Liver (tissue), 9 donors: ENCODE measurements around the gene RAB22A. TPM values are rescaled to one million over a fixed set of nuclear protein-coding genes. Genes with fewer than 3 reads are reported as not detected.

Experiments
- DNase-seq: peaks from one replicate; pipeline ENCODE4 v3.0.0-alpha.2; 2017; ENCODE audit warnings: low spot score
- H3K27ac ChIP-seq, 2 donors: one replicate each; pipeline ENCODE4 v1.7.0; 2013; ENCODE audit warnings: inconsistent platforms in 2 of 2, low read length in 2 of 2, control low read depth in 1 of 2, low read depth in 1 of 2, mild to moderate bottlenecking in 1 of 2
- H3K27me3 ChIP-seq, 4 donors: one replicate each; pipeline versions ENCODE4 v1.6.1 to v1.7.0; 2013; ENCODE audit warnings: low read length in 3 of 4, inconsistent platforms in 1 of 4, mild to moderate bottlenecking in 1 of 4, moderate library complexity in 1 of 4; ENCODE audit not compliant: control insufficient read depth in 4 of 4, insufficient read depth in 4 of 4
- H3K36me3 ChIP-seq, 4 donors: one replicate each; pipeline versions ENCODE4 v1.6.1 to v1.7.0; 2013; ENCODE audit warnings: low read length in 3 of 4, mild to moderate bottlenecking in 3 of 4, low read depth in 1 of 4, moderate library complexity in 1 of 4; ENCODE audit not compliant: control insufficient read depth in 4 of 4, insufficient read depth in 3 of 4
- H3K4me1 ChIP-seq, 4 donors: one replicate each; pipeline versions ENCODE4 v1.6.1 to v1.7.0; 2013; ENCODE audit warnings: low read length in 3 of 4, mild to moderate bottlenecking in 3 of 4, moderate library complexity in 1 of 4; ENCODE audit not compliant: control insufficient read depth in 4 of 4, insufficient read depth in 4 of 4
- H3K4me3 ChIP-seq, 3 donors: one replicate each; pipeline versions ENCODE4 v1.6.1 to v1.7.0; 2013; ENCODE audit warnings: low read length in 3 of 3, control low read depth in 1 of 3, low read depth in 1 of 3, mild to moderate bottlenecking in 1 of 3
- H3K9ac ChIP-seq, 2 donors: one replicate each; pipeline ENCODE4 v1.7.0; 2013; ENCODE audit warnings: low read length in 2 of 2, mild to moderate bottlenecking in 2 of 2, moderate library complexity in 2 of 2, control low read depth in 1 of 2, low read depth in 1 of 2
- H3K9me3 ChIP-seq, 4 donors: one replicate each; pipeline versions ENCODE4 v1.6.1 to v1.7.0; 2013; ENCODE audit warnings: low read length in 3 of 4; ENCODE audit not compliant: control insufficient read depth in 4 of 4
- EGR1 ChIP-seq, 2 donors: IDR thresholded peaks; 2 replicates each; pipeline ENCODE4 v1.6.1; 2016 to 2018; ENCODE audit warnings: antibody characterized with exemption in 2 of 2, low read depth in 2 of 2
- FOXA1 ChIP-seq: IDR thresholded peaks from 2 replicates; pipeline ENCODE4 v1.6.1; 2016; ENCODE audit warnings: antibody characterized with exemption
- FOXA2 ChIP-seq: IDR thresholded peaks from 2 replicates; pipeline ENCODE4 v1.6.1; 2016; ENCODE audit warnings: antibody characterized with exemption
- GABPA ChIP-seq, 2 donors: IDR thresholded peaks in 1 of 2; conservative IDR thresholded peaks in 1 of 2; 2 replicates each; pipeline ENCODE4 v1.6.1; 2016; ENCODE audit warnings: antibody characterized with exemption in 2 of 2, mild to moderate bottlenecking in 1 of 2, moderate library complexity in 1 of 2
- HNF4A ChIP-seq, 2 donors: conservative IDR thresholded peaks; 2 replicates each; pipeline ENCODE4 v1.6.1; 2016; ENCODE audit warnings: antibody characterized with exemption in 2 of 2, mild to moderate bottlenecking in 2 of 2
- HNF4G ChIP-seq: IDR thresholded peaks from 2 replicates; pipeline ENCODE4 v1.6.1; 2016; ENCODE audit warnings: antibody characterized with exemption
- JUND ChIP-seq, 2 donors: IDR thresholded peaks; 2 replicates each; pipeline ENCODE4 v1.6.1; 2016; ENCODE audit warnings: antibody characterized with exemption in 2 of 2
- NR2F2 ChIP-seq: IDR thresholded peaks from 2 replicates; pipeline ENCODE4 v1.6.1; 2016; ENCODE audit warnings: antibody characterized with exemption
- RAD21 ChIP-seq, 2 donors: IDR thresholded peaks; 2 replicates each; pipeline ENCODE4 v1.6.1; 2016; ENCODE audit warnings: antibody characterized with exemption in 2 of 2, mild to moderate bottlenecking in 2 of 2
- RXRA ChIP-seq, 2 donors: IDR thresholded peaks; 2 replicates each; pipeline ENCODE4 v1.6.1; 2017 to 2018; ENCODE audit warnings: antibody characterized with exemption in 2 of 2, mild to moderate bottlenecking in 1 of 2
- SP1 ChIP-seq: IDR thresholded peaks from 2 replicates; pipeline ENCODE4 v1.6.1; 2018; ENCODE audit warnings: antibody characterized with exemption, mild to moderate bottlenecking
- TAF1 ChIP-seq: conservative IDR thresholded peaks from 2 replicates; pipeline ENCODE4 v1.6.1; 2016; ENCODE audit warnings: antibody characterized with exemption, mild to moderate bottlenecking
- WGBS: extraction: QIAGEN DNeasy Blood & Tissue Kit; methylation state at CpG from one replicate; pipeline ENCODE4 v1.1.7; 2013; 5-methylcytosine and 5-hydroxymethylcytosine counted together
- polyA plus RNA-seq, 2 donors: library from polyadenylated mRNA; stranded (reverse) in 1 of 2; unstranded in 1 of 2; fragments of 200-250 nt in 1 of 2; fragments of >200 nt in 1 of 2; fragmentation: Nextera tagmentation in 1 of 2; extraction: Ambion mirVana in 1 of 2; gene quantifications; one replicate each; pipeline versions ENCODE4 v1.2.1 to v1.2.3, GENCODE V29; 2013 to 2015
- total RNA-seq, 2 donors: library from RNA; depleted of rRNA; stranded (reverse); fragments of >200 nt; gene quantifications; one replicate each; pipeline ENCODE4 v1.2.3, GENCODE V29; 2014
- TF ChIP-seq, protein P1 (sequence below): IDR thresholded peaks from 2 replicates; pipeline ENCODE4 v1.6.1; 2016; ENCODE audit warnings: antibody characterized with exemption
- TF ChIP-seq, protein P2 (sequence below): IDR thresholded peaks from 2 replicates; pipeline ENCODE4 v1.6.1; 2016; ENCODE audit warnings: antibody characterized with exemption
- TF ChIP-seq, protein P3 (sequence below): fragments of 150-350 bp; IDR thresholded peaks from 2 replicates; pipeline ENCODE4 v1.5.1; 2017; ENCODE audit warnings: improper control_type of control experiment, low read depth, low read length; ENCODE audit not compliant: missing input control
- TF ChIP-seq, protein P4 (sequence below): IDR thresholded peaks from 2 replicates; pipeline ENCODE4 v1.6.1; 2016; ENCODE audit warnings: antibody characterized with exemption
- donor health status: healthy.
- donor health status: healthy.
- donor health status: healthy.
- donor health status: healthy.
- donor health status: healthy.

The RAB22A gene
- total and polyA plus RNA-seq, 4 donors = 3.0 to 8.1 (median 5.8) TPM

DNA sequence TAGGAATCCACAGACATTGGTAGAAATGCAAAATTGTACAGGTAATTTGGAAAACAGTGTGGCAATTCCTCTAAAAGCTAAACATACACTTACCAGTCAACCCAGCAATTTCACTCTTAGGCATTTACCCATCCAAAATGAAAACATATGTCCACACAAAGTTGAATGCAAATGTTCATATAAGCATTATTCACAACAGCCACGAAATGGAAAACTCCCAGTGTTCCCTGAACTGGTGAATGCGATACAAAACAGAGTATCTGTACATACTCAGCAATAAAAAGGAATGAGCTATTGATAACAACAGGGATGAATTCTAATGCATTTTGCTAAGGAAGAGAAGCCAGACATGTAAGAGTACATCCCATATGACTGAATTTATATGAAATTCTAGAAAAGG lies 32.4 kb upstream of the RAB22A start:
- H3K4me1 ChIP-seq = no peaks in the 10 kb centered on the region
- WGBS = 95% methylated on average over 2 of the region's 2 CpGs
- no peaks in the 10 kb centered on the region for H3K36me3 ChIP-seq
- no peak overlapping the region for H3K4me3 ChIP-seq
- H3K9me3 ChIP-seq = no peaks in the 10 kb centered on the region
- TF ChIP-seq, protein P1, sequence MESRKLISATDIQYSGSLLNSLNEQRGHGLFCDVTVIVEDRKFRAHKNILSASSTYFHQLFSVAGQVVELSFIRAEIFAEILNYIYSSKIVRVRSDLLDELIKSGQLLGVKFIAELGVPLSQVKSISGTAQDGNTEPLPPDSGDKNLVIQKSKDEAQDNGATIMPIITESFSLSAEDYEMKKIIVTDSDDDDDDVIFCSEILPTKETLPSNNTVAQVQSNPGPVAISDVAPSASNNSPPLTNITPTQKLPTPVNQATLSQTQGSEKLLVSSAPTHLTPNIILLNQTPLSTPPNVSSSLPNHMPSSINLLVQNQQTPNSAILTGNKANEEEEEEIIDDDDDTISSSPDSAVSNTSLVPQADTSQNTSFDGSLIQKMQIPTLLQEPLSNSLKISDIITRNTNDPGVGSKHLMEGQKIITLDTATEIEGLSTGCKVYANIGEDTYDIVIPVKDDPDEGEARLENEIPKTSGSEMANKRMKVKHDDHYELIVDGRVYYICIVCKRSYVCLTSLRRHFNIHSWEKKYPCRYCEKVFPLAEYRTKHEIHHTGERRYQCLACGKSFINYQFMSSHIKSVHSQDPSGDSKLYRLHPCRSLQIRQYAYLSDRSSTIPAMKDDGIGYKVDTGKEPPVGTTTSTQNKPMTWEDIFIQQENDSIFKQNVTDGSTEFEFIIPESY = no peak
- no peak for TF ChIP-seq JUND (IDR thresholded peaks at IDR 0.05)
- TF ChIP-seq HNF4A (conservative IDR thresholded peaks at IDR 0.05) = no peak
- TF ChIP-seq TAF1 = no peak
- TF ChIP-seq GABPA (IDR thresholded peaks at IDR 0.05 in 1 of 2, conservative IDR thresholded peaks at IDR 0.05 in 1 of 2) = no peak
- TF ChIP-seq, protein P2, sequence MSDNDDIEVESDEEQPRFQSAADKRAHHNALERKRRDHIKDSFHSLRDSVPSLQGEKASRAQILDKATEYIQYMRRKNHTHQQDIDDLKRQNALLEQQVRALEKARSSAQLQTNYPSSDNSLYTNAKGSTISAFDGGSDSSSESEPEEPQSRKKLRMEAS = no peak
- no peak for TF ChIP-seq EGR1 (IDR thresholded peaks at IDR 0.05; ENCODE audit: low read depth in 2 of 2)
- TF ChIP-seq FOXA1 = no peak
- no peak for TF ChIP-seq SP1
- no peak for TF ChIP-seq FOXA2
- TF ChIP-seq, protein P3, sequence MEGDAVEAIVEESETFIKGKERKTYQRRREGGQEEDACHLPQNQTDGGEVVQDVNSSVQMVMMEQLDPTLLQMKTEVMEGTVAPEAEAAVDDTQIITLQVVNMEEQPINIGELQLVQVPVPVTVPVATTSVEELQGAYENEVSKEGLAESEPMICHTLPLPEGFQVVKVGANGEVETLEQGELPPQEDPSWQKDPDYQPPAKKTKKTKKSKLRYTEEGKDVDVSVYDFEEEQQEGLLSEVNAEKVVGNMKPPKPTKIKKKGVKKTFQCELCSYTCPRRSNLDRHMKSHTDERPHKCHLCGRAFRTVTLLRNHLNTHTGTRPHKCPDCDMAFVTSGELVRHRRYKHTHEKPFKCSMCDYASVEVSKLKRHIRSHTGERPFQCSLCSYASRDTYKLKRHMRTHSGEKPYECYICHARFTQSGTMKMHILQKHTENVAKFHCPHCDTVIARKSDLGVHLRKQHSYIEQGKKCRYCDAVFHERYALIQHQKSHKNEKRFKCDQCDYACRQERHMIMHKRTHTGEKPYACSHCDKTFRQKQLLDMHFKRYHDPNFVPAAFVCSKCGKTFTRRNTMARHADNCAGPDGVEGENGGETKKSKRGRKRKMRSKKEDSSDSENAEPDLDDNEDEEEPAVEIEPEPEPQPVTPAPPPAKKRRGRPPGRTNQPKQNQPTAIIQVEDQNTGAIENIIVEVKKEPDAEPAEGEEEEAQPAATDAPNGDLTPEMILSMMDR = no peak
- TF ChIP-seq NR2F2 = no peak
- H3K27ac ChIP-seq = no peak overlapping the region
- H3K9ac ChIP-seq = no peak overlapping the region
- H3K27me3 ChIP-seq = no peaks in the 10 kb centered on the region
- DNase-seq = no peak

DNA sequence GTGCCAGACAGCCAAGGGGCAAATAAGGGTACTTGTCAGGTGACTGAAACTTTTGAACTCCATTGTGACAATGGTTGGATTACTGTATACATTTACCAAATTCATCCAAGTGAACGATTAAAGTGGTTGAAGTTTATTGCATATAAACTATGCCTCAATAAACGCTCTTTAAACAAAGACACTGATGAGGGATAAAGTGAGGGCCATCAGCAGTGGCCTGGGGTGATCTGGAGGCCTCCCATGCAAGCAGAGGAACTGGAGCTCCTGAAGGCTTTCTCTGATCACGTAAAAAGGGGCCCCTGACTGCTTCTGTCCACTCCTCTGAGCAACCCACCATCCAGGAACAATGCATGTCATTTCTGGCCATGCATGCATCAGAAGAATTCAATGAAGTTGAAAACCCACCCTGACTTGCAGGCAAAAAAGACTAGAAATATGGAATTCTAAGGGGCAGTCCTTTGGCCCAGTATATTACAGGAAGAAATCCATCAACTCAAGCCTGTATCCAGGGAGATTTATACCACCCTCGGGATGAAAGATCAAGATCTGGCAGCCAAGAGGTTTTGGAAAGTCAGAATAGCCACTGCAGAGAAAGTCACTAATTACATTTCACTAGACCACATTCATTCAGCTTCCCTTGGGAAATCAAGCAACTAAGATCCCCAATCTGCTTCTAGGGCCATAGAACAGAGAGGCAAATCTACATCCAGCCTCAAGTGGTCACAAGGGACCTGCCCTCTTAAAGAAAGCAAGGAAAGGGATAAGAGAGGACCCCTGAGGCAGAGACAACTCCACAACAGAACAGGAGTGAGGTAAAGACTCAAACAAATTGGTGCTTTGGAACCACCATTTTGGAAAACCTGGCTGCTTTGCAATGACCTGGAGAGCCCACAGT lies 31.7 kb upstream of the RAB22A start:
- no peak overlapping the region for H3K4me3 ChIP-seq
- H3K9ac ChIP-seq = no peak overlapping the region
- H3K27me3 ChIP-seq = no peaks in the 10 kb centered on the region
- no peaks in the 10 kb centered on the region for H3K4me1 ChIP-seq
- H3K27ac ChIP-seq = no peak overlapping the region
- H3K36me3 ChIP-seq = no peaks in the 10 kb centered on the region
- TF ChIP-seq, protein P2 = no peak
- no peak for TF ChIP-seq RXRA (IDR thresholded peaks at IDR 0.05)
- DNase-seq = no peak
- 88% methylated on average over 4 of the region's 4 CpGs for WGBS
- no peaks in the 10 kb centered on the region for H3K9me3 ChIP-seq

DNA sequence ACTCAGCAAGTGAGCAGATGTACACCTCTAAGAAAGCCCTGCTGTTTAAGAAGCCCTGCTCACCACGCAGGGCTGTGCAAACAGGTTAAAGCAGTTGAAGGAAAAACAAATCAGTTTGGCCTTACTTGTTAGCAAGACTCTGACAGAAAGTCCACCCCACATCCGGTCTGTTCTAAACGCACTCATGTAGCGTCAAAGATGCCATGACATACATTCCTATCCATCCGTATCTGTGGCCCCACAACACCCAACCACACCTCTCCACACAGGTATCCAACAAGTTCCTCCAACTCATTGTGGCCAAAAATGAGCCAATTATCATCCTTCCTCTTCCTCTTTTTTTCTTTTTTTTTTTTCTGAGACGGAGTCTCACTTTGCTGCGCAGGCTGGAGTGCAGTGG lies 22.8 kb upstream of the RAB22A start:
- no peak overlapping the region for H3K27ac ChIP-seq
- 80% methylated on average over 7 of the region's 7 CpGs for WGBS

More for the DNA sequence above, 22.8 kb upstream of the RAB22A start:
- no peak for DNase-seq
- peaks cover 0 to 6% (median 1%) of the 10 kb centered on the region in 4 donors for H3K36me3 ChIP-seq
- H3K4me1 ChIP-seq = no peaks in the 10 kb centered on the region
- H3K27me3 ChIP-seq = no peaks in the 10 kb centered on the region
- H3K9me3 ChIP-seq = no peaks in the 10 kb centered on the region
- H3K9ac ChIP-seq = no peak overlapping the region
- no peak for TF ChIP-seq SP1
- TF ChIP-seq EGR1 (IDR thresholded peaks at IDR 0.05; ENCODE audit: low read depth in 2 of 2) = no peak
- TF ChIP-seq HNF4G = no peak
- TF ChIP-seq HNF4A (conservative IDR thresholded peaks at IDR 0.05) = no peak
- TF ChIP-seq FOXA1 = no peak
- TF ChIP-seq RAD21 (IDR thresholded peaks at IDR 0.05) = no peak
- no peak for TF ChIP-seq TAF1
- TF ChIP-seq, protein P4, sequence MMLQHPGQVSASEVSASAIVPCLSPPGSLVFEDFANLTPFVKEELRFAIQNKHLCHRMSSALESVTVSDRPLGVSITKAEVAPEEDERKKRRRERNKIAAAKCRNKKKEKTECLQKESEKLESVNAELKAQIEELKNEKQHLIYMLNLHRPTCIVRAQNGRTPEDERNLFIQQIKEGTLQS = no peak
- TF ChIP-seq FOXA2 = no peak
- TF ChIP-seq, protein P1 = no peak
- TF ChIP-seq JUND (IDR thresholded peaks at IDR 0.05) = no peak
- TF ChIP-seq, protein P2 = no peak
- no peak for TF ChIP-seq RXRA (IDR thresholded peaks at IDR 0.05)
- H3K4me3 ChIP-seq = no peak overlapping the region
